ENCODE results near the gene CALD1. TPM values are rescaled to one million over a fixed set of nuclear protein-coding genes. Genes with fewer than 3 reads are reported as not detected.

CALD1 gene
- total RNA-seq, 1 donor from 2014 or later, result 389 TPM

DNA sequence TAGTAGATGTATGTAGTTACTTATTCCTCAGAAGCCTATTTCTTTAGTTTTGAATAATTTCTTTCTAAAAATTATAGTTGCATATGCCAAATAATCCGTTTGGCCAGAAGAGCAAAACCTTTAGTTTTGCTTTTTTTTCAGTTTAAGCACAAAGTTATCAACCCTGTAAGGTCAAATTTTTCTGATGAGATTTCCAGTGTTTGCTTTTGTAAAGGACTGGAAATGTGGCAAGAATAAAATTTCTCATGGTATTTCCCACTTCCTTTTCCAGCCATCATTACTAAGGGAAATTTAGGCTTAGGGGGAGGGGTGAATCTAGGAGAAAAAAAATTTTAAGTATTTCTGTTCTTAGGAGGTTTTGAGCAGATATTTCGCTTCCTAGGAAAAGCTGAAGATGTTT is 7.6 kb downstream of the CALD1 start:
- DNase-seq (ENCODE audit: low spot score), result no peak

DNA sequence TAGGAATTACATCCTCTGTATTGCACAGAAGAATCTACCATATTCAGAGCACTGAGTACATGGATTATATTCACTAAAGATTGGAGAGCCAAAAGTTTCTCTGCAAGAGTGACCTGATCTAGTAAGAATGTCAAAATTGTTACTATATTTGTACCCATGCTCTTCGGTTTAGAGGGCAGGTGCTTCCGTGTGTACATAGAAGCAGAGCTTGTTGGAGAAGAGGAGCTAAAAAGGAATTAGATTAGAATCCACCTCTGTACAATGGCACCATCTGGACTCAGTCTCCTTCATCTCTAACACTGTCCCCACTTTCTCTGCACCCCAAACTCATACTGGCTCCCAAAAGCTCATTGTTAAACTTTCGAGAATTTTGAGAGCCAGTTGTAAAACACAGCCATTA is 8.3 kb downstream of the CALD1 start:
- no peak for DNase-seq (ENCODE audit: low spot score)

DNA sequence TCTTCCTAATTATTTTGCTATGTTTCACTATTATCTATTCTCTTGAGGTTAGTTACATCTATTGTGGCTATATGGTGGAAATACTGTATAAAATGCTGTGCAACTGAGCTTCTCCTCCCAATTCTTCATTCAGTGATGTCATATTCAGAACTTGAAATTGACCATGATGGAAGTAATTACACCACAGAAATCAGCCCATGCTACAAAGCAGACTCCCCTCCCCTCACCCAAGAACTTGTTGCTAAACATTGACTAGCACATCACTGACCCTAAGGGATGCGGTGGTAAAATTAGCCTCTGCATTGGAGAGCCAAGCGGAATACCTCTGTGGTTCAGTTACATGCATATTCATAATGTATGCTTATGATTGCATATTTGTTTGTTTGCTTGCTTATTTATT is 8.8 kb downstream of the CALD1 start:
- no peak for DNase-seq (ENCODE audit: low spot score)

DNA sequence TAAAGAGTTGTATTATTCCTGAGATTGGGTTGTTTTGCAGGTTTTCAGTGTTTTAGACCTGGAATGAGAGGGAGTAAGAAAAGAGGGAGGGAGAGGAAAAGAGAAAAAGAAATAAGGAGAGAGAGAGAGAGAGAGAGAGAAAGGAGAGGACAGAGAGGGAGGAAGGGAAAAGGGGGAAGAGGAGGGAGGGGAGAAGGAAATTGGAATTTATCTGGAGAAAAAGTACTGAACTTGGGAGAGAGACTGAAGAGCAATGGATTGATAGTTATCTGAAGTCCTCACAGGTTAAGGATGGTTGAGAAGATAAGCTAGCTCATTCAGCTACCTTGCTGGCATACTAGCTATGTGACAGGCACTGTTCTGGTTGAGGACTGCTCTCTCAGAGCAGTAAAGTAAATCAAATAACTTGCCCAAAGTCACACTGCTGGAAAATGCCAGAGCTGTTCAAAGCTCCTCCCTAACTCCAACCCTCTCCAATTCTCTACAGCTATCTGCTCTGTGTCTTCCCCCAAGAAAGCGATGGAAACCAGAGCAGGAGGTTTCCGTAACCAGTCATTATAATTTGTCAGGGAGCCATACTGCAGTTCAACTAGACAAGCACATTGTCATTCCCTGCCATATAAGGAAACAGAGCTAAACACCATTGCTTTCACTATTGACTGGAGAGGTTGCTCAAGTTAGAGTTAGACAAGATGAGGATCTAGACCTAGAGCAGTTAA is 10.7 kb downstream of the CALD1 start:
- DNase-seq (ENCODE audit: low spot score), result no peak

DNA sequence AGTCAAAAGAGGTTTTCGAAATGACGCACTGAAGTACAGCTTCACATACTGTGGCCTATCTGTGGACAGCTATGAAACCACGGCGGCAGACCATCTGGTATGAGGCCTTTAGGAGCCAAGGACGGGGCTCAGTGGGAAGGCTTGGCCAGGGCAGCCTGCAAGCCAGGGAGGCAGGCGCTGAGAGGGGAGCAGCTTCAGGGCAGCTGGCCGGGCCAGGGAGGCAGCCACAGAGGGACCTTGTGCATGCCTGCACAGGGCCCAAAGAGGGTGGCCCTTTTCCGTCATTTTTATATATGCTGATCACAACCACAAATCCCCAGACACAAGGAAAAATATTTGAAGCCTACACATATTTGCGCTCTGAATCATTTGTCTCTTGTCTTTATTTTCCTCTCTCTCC is 13.5 kb downstream of the CALD1 start:
- DNase-seq (ENCODE audit: low spot score), result no peak

DNA sequence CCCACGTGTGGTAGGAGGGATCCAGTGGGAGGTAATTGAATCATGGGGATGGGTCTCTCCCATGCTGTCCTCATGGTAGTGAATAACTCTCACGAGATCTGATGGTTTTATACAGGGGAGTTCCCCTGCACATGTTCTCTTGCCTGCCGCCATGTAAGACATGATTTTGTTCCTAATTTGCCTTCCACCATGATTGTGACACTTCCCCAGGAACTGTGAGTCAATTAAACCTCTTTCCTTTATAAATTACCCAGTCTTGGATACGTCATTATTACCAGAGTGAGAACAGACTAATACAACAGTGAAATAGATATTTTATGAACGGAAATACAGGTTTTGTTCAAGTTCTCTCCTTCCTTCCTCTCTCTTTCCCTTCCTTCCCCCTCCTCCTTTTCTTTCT is 15.8 kb downstream of the CALD1 start:
- DNase-seq (ENCODE audit: low spot score), result no peak

DNA sequence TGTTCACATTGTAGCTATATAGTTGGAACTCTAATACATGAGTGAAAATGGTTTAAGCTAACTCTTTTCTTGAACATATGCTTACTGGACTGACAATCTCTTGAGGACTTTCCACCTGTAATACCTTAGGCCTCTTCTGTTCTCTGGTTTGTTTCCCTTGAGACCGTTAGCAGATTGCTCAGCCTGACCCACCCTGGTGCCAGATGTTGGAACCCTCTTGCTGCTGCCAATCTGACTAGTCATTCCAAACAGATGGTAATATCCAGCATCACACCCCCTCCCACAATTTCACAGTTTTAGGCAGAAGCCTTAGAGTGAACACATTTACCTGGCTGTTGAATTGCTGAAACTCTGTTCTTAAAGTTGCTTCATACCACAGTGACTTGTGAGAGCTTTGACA is 18.7 kb downstream of the CALD1 start:
- no peak for DNase-seq (ENCODE audit: low spot score)

DNA sequence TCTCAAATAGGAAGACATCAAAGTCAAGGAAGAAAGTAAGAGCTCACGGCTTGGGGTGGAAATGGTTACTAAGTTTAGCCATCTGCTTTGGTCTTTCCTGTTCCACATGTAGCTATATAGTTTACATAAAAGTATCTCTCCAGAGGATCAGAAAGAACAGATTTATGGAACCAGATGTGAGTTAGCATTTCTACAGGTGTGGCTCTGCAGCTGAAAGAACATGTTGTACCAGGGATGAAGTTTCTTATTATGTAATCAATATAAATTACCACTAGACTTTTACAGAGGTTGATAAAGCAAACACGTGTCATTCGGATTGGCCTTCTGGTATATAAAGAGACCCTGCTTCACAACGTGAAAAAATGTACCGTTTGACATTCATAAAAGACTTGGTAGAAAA is 19.9 kb downstream of the CALD1 start:
- no peak for DNase-seq (ENCODE audit: low spot score)

DNA sequence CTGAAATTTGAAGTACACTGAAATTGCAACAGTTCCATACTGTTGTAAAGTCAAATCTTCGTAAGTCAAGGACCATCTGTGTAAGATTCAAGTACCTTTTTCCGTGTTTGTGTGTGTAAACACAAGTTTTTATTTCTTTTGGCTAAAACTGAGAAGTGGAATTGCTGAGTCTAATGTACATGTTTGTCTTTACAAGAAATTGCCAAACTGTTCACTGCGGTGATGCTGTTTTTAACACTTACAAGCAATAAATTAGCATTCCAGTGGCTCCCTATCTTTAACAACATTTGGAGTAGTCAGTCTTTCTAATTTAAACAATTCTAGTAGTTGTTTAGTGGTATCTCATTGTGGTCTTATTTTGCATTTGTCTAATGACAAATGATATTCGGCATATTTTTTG is 23.3 kb downstream of the CALD1 start:
- DNase-seq (ENCODE audit: low spot score), result no peak

DNA sequence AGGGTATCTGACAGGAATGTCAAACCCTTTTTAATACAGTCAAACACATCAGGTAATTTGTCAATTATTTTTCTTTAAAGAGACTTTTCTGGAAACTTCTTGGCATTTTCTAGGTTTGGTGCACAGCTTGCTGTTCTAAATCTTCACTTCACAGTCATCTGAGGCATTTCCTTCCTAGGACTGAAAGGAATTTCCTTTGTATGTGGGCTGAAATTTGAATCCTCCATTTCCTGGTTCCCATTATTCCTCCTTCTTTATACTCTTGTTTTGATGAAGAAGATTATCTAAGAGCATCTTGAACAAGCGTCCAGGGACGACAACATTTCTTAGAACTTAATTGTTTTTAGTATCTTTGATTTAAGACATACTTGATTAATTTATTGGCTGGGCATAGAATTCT is 24.9 kb downstream of the CALD1 start:
- no peak for DNase-seq (ENCODE audit: low spot score)

DNA sequence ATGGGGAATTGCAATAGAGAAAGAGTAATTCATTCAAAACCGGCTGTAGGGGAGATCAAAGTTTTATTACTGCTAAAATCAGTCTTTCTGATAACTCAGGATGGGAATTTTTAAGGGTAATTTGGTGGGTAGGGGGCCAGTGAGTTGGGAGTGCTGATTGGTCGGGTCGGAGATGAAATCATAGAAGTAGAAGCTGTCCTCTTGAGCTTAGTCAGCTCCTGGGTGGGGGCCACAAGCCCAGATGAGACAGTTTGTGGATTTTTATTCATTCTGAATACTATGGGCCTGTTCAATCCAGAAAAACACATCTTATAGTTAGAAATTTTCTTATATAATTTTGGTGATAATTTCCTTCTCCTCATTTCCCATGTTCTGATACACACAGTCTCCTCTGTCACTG is 25.4 kb downstream of the CALD1 start:
- DNase-seq (ENCODE audit: low spot score), result no peak

DNA sequence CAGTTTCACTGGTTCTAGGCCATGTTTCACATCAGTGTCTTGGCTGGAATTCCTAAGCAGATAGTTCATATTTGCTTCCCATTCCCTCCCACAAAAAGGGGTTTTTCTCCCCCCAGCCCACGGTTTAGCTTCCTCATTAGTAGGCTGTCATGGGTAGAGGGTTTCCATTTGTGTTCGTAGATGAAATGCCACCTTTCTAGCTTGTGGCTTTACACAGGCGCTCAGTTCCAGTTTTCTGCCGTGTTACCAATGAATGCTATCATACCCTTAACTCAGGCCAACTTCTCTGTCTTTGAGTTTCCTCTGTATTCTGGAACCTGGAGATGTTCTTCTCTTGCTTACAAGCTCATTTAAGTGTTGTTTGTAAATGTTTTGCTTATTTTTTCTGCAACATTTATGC is 26.8 kb downstream of the CALD1 start:
- DNase-seq (ENCODE audit: low spot score), result no peak

DNA sequence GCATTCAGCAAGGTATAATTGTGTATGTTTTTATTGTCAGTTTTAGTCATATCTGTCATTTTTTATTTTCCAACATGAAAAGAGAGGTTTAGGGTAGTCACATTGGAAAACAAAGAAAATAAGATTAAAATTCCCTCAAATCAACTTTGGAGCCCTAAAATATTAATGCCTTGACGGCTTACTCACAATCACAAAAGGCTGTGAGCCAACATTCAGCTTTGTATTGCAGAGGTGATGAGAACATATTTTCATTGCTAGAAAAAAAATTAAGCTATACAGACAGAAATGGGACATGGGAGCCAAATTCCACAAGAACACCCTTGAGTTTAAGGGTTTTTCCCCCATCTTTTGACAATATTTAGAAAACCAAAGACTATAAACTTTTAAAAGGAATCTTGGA is 30.2 kb downstream of the CALD1 start:
- DNase-seq (ENCODE audit: low spot score), result no peak

DNA sequence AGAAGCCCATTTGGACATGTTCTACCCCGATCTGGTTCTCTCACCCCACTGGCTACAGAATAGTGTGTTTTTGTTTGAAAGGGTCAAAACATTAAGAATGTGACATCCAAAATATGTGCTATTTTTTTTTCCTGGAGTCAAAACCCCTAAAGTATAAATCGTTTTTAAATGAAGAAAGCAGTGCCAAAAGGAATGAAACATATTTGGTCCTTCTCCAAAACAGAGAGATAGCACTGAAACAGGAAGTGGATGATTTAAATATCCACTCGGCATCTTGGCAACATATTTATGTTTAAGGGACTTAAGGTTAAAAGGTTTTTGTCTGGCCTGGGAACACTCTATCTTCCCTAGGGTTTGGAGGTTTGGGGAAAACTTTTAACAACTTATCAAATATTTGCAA is 32.3 kb downstream of the CALD1 start:
- DNase-seq (ENCODE audit: low spot score), result no peak

DNA sequence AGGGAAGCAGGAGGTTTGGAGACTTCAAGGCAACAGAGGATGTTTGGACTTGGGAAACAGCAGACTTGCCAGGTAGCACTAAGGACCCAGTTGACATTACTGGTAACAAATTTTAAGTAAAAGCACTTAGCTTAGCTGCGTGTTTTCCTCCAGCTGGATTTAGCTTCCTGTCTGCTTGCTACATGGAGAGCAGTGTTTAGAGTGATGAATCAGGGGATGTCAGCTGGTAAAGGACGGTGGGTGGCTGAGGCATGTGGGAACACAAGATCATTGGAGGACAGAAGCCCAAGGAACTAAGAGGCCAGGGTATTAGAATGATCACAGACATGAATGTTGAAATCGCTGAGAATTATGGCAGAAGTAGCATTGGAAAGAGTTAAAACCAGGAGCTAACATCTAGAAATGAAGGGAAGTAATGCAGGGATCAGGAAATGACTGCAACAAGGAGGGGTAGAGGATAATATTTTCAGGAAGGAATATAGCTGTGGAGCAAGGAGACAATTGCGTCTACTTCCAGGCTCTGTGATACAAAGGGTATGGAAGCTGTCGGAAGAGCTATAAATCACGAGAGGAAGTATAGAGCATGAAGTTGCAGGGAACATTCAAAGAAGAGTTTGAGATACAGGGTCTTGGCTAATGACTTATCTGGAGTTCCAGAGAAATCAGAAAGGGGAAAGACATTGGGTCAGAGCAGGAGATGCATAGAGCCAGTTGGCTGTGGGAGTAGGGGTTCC is 34.4 kb downstream of the CALD1 start:
- no peak for DNase-seq (ENCODE audit: low spot score)

DNA sequence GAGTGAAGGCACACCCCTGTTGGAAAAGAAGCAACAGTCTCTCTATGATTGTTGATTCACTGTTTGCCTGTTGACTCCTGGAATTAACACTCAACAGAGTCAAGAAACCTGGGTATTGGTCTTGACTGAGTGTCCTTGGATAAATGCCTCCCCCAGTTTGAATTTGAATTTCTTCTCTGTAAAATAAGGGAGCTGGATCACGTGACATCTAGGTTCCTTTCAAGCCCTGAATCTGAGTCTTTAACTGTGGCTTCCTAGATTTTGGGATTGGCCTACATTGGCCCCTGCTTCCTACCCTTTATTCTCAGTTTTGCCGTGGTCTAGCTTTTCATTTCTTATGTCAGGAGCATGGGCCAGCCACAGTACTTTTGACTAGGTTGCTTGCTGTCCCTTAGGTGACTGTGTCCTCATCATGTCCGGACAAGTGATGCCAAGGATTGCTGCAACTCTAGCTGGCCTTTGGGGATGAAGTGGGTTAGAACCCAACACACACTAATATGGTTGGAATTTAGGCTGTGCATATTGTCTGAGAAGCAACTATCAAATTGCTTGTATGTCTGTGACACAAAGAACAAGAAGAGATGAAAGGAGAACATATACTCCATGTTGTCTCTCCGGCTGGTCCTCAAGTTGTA is 35.4 kb downstream of the CALD1 start:
- no peak for DNase-seq (ENCODE audit: low spot score)

DNA sequence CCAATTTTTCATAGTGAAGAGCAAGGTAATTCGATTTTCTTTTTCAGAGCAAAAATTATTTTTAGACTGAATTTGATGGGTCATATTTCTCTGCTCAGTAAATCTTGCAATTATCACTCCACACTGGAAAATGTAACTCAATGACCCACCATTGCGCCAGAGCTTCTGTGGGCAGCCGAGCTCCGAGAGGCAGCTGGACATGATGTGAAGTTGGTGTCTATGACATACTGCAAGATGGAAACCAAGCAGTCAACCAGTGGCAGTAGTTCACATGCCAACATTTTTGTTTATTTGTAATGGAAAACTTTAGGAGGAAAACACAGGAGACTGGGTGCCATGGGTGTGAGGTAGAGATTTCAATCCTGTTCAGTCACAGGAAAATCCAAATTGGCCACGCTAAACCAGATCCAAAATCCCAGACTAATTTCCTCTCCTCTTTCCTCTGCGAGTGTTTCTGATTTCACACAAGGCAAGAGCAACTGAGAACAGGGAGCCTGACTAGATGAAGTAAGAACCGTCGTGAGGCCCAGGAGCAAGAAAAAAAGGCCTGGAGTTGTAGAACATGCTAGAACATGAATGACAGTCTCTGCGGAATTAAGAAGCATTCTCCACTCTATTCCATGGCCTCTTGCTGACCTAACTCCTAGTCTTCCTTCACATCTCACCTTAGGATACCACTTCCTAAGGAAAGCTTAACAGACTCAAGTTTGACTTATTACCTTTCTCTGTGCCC is 39.3 kb downstream of the CALD1 start:
- no peak for DNase-seq (ENCODE audit: low spot score)

DNA sequence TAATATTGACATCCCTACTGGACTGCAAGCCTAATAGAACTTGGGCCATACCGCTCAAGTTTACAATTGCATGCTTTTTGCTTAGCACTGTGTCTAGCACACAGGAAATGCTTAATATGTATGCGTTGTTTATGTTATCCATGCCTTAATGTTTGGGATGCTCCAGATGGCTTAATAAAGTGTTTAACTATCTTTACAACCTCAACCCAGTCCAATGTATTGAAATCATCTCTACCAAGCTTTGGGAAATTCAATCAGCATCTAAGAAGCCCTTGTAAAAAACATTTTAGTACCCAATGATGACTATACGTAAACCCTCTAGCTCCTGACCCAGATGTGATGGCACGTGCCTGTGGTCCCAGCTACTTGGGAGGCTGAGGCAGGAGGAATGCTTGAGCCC is 40.0 kb downstream of the CALD1 start:
- DNase-seq (ENCODE audit: low spot score), result no peak

DNA sequence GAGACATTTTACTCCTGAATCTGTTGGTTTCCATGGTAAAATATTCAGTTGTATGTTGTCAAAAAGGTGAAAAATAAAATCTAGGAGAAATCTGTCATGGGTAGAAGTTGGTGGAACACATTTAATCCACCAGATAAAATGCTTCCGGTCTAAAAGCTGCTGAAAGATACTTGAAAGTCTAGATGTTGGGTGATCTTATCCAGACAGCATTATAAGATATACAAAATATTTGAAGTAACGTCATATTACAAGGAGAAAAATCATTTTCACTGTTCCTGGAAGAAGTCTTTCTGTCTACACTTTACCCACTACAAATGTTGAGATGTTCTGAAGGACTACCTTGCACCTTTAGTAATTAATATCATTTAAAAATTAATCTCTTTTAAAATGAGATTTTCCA is 40.9 kb downstream of the CALD1 start:
- DNase-seq (ENCODE audit: low spot score), result no peak

DNA sequence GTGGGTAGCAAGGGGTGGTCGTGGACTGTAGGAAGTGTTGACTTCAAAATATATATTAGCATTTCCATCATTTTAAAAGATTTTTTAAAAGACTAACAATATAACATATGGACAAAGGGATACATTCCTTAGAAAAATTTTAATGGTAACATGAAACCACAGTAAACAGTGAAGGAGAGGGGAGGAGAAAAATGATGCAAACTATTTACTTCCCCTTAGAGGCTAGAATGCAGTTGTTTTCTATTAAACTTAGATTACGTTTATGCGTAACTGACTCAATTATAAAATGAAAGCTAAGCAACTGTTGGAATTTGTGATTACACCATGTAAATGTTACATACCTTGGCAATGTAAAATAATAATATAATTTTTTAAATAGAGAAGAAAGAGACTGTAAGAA is 41.3 kb downstream of the CALD1 start:
- no peak for DNase-seq (ENCODE audit: low spot score)

DNA sequence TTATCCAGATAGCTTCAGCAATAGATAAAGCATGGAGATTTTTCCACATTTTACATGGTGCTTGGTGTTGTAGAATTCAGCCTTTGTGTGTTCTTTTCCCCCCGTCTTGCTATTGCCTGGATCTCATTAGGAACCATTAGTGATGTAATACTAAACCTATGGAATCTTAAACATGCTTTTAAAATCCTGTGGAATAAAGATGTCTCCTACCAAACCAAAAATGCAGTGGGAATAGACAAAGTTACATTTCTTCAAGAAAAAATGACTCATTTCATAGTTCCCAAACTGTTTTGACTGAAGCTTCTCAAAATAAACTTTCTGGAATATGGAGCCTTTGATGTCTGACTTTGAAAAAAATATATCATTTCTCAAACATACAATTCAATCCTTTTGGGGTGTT is 44.0 kb downstream of the CALD1 start:
- DNase-seq (ENCODE audit: low spot score), result no peak

DNA sequence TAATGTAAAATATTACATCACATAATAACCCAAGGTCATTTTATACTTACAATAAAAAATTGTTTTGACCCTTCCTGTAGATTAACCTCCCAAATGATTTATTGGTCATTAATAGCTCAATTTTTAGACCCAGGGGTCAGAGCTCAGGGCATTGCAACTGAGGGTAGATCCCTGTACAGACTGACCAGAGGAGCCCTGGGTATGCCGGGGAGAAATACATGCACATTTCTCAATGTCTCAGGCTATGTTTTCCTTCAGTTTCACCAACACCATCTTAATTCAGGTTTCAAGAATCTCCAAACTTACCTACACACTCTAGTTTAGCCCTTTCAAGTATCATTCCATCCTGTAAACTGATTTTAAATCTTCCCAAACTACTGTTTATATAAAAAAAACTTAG is 46.2 kb downstream of the CALD1 start:
- no peak for DNase-seq (ENCODE audit: low spot score)

DNA sequence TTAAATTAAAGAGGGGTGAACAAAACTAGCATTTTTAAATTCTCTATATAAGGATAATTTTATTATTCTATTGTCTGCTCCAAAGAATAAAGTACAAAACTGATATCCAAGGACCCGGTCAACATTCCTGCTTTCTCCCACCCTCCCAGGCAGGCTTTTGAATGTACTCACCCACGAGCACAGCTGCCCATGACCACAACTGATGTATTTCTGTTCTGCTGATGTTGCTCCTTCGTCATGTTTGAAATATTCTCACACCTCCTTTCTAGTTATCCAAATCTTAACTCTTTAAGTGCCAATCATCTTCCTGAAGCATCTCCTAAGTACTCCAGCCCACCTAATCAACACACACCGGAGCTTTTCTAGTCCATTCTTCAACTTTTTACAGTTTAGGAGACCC is 46.7 kb downstream of the CALD1 start:
- DNase-seq (ENCODE audit: low spot score), result no peak
